A673 (cell line): ENCODE data around the gene SHLD2.
"Not testable (repeated sequence)": the region's sequence is repeated elsewhere in the genome, so short reads cannot be mapped to it uniquely, and the experiment has no call there.

Source experiments
- EZH2 ChIP-seq: fragments of 200-600 bp; sonication (generic); IDR thresholded peaks from 2 replicates; pipeline ENCODE4 v1.6.1; 2017; ENCODE audit warnings: borderline replicate concordance, low read depth, mild to moderate bottlenecking, mixed read lengths, antibody characterized with exemption, low read length; ENCODE audit not compliant: poor library complexity, severe bottlenecking
- TF ChIP-seq, protein P1 (sequence below): fragments of 300-800, 200-600 bp; sonication (generic); conservative IDR thresholded peaks from 2 replicates; pipeline ENCODE4 v1.5.1; 2017; ENCODE audit warnings: low read depth, mild to moderate bottlenecking, antibody characterized with exemption, low read length, moderate library complexity, mixed read lengths

DNA sequence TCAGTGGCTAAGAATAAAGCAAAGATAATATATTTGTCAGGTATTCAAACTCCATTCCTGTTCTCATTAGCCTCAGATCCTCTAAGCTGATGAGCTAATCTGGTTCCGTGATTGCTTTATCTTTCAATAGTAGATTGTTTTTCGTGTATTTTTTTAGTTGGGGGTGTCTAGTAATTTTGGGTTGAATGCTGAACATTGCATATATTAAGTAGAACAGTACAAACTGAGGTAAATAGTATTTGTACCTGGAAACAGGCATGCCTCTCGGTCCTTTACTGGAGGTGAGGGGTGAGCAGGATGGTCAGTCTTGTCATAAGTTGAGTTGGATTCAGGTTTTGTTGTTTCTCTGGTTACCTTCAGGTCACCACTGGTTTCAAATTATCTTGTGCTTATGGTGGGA is 92.6 kb downstream of the SHLD2 start:
- TF ChIP-seq, protein P1, sequence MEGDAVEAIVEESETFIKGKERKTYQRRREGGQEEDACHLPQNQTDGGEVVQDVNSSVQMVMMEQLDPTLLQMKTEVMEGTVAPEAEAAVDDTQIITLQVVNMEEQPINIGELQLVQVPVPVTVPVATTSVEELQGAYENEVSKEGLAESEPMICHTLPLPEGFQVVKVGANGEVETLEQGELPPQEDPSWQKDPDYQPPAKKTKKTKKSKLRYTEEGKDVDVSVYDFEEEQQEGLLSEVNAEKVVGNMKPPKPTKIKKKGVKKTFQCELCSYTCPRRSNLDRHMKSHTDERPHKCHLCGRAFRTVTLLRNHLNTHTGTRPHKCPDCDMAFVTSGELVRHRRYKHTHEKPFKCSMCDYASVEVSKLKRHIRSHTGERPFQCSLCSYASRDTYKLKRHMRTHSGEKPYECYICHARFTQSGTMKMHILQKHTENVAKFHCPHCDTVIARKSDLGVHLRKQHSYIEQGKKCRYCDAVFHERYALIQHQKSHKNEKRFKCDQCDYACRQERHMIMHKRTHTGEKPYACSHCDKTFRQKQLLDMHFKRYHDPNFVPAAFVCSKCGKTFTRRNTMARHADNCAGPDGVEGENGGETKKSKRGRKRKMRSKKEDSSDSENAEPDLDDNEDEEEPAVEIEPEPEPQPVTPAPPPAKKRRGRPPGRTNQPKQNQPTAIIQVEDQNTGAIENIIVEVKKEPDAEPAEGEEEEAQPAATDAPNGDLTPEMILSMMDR, result not testable (repeated sequence)
- TF ChIP-seq EZH2, result not testable (repeated sequence)
